ENCODE measurements around the gene KRT33B.

- no peak for TF ChIP-seq EZH2 (IDR thresholded peaks at IDR 0.05; ENCODE audit: borderline replicate concordance)
- no peak for TF ChIP-seq CTCF (IDR thresholded peaks at IDR 0.05; ENCODE audit: poor library complexity)
Observed at GRCh38 chr17:41411072-41411840, 41.6 kb upstream of the KRT33B start.

All from hepatocyte (in vitro differentiated cells).